H1 (cell line): ENCODE results near the gene KCTD21. TPM values are rescaled to one million over a fixed set of nuclear protein-coding genes. Genes with fewer than 3 reads are reported as not detected.

ENCODE experiments used
- CBX8 ChIP-seq: fragments of 300-800, 300-1000 bp; sonication (generic); IDR thresholded peaks from 2 replicates; pipeline ENCODE4 v1.7.1; 2016; ENCODE audit warnings: low read depth, low read length, borderline replicate concordance
- CEBPB ChIP-seq: IDR thresholded peaks from 2 replicates; pipeline ENCODE4 v1.6.1; 2012; ENCODE audit warnings: low read depth, low read length
- CHD7 ChIP-seq: fragments of 300-600 bp; sonication (generic); IDR thresholded peaks from 2 replicates; pipeline ENCODE4 v1.7.1; 2012; ENCODE audit warnings: low read length, moderate library complexity, mild to moderate bottlenecking, inconsistent platforms; ENCODE audit not compliant: insufficient replicate concordance
- CREB1 ChIP-seq: IDR thresholded peaks from 2 replicates; pipeline ENCODE4 v1.6.1; 2012; ENCODE audit warnings: inconsistent platforms
- GTF2F1 ChIP-seq: IDR thresholded peaks from 2 replicates; pipeline ENCODE4 v1.6.1; 2012; ENCODE audit warnings: low read depth, low read length, improper control_type of control experiment, borderline replicate concordance
- JUND ChIP-seq: IDR thresholded peaks from 2 replicates; pipeline ENCODE4 v1.6.1; 2011; ENCODE audit warnings: mild to moderate bottlenecking, improper control_type of control experiment, low read length
- KDM1A ChIP-seq: fragments of 200-600, 300-600 bp; sonication (generic); IDR thresholded peaks from 2 replicates; pipeline ENCODE4 v1.7.1; 2016; ENCODE audit warnings: mild to moderate bottlenecking, low read length, borderline replicate concordance
- NRF1 ChIP-seq: IDR thresholded peaks from 2 replicates; pipeline ENCODE4 v1.6.1; 2011; ENCODE audit warnings: mild to moderate bottlenecking, low read depth, low read length, improper control_type of control experiment
- PHF8 ChIP-seq: fragments of 200-600 bp; sonication (generic); conservative IDR thresholded peaks from 2 replicates; pipeline ENCODE4 v1.7.1; 2012; ENCODE audit warnings: low read depth, mild to moderate bottlenecking, inconsistent platforms, low read length, moderate library complexity
- POLR2A ChIP-seq, 2 experiments: IDR thresholded peaks; 1 replicate in 1 of 2; 2 replicates in 1 of 2; pipeline ENCODE4 v1.6.1; 2011; ENCODE audit warnings: low read depth in 2 of 2, low read length in 2 of 2, mild to moderate bottlenecking in 2 of 2; ENCODE audit errors: control extremely low read depth in 1 of 2
- POLR2AphosphoS5 ChIP-seq: IDR thresholded peaks from 2 replicates; pipeline ENCODE4 v1.6.1; 2011; ENCODE audit warnings: low read depth, low read length
- SIX5 ChIP-seq: IDR thresholded peaks from 2 replicates; pipeline ENCODE4 v1.6.1; 2011; ENCODE audit warnings: mild to moderate bottlenecking, low read depth, low read length
- TEAD4 ChIP-seq: IDR thresholded peaks from 2 replicates; pipeline ENCODE4 v1.6.1; 2012; ENCODE audit warnings: low read depth, low read length, inconsistent platforms, mixed read lengths
- ZNF274 ChIP-seq: IDR thresholded peaks from 2 replicates; pipeline ENCODE4 v1.7.0; 2012; ENCODE audit warnings: low read length, borderline replicate concordance; ENCODE audit errors: extremely low read depth
- polyA plus RNA-seq, 7 experiments: library from polyadenylated mRNA; depleted of rRNA in 3 of 7; stranded (reverse) in 5 of 7; unstranded in 2 of 7; fragments of >200 nt in 5 of 7; fragments of 200-250 nt in 2 of 7; gene quantifications; 1 replicate in 5 of 7; 2 replicates in 1 of 7; 4 replicates in 1 of 7; pipeline versions ENCODE4 v1.2.1 to v1.2.3, GENCODE V29; 2011 to 2013; ENCODE audit warnings: missing spikeins in 2 of 7, mixed read lengths in 2 of 7
- total RNA-seq: library from RNA; stranded (reverse); fragmentation: NEBNext Ultra II Directional; extraction: Animal tissue kit (Norgen Biotek cat#: 25700); gene quantifications from 2 replicates; pipeline ENCODE4 v1.2.1, GENCODE V29; 2021

The KCTD21 gene
- total and polyA plus RNA-seq, 2 of the 8 experiments (the other 6 are each of a cell fraction or from before 2014, with no cell fraction given): 3.2 to 4.1 TPM

- TF ChIP-seq CHD7: no peak
- no peak for TF ChIP-seq NRF1
- TF ChIP-seq GTF2F1: no peak
- TF ChIP-seq ZNF274: no peak
- no peak for TF ChIP-seq CEBPB
- no peak for TF ChIP-seq KDM1A
- no peak for TF ChIP-seq PHF8
- TF ChIP-seq POLR2A (IDR thresholded peaks at IDR 0.05; ENCODE audit: control extremely low read depth in 1 of 2, low read depth in 2 of 2, low read length in 2 of 2): no peak
- TF ChIP-seq JUND: no peak
- no peak for TF ChIP-seq CBX8
- no peak for TF ChIP-seq TEAD4
- TF ChIP-seq CREB1: no peak
- no peak for TF ChIP-seq SIX5
- TF ChIP-seq POLR2AphosphoS5: no peak
These were observed 16.5 kb downstream of the KCTD21 start (continued) for GRCh38 chr11:78171951-78172350.
